ENCODE results near the gene OSBPL10. TPM values are rescaled to one million over a fixed set of nuclear protein-coding genes. Genes with fewer than 3 reads are reported as not detected.

The OSBPL10 gene
- total and polyA plus RNA-seq, 3 donors from 2014 or later = 113 to 175 (median 160) TPM

DNA sequence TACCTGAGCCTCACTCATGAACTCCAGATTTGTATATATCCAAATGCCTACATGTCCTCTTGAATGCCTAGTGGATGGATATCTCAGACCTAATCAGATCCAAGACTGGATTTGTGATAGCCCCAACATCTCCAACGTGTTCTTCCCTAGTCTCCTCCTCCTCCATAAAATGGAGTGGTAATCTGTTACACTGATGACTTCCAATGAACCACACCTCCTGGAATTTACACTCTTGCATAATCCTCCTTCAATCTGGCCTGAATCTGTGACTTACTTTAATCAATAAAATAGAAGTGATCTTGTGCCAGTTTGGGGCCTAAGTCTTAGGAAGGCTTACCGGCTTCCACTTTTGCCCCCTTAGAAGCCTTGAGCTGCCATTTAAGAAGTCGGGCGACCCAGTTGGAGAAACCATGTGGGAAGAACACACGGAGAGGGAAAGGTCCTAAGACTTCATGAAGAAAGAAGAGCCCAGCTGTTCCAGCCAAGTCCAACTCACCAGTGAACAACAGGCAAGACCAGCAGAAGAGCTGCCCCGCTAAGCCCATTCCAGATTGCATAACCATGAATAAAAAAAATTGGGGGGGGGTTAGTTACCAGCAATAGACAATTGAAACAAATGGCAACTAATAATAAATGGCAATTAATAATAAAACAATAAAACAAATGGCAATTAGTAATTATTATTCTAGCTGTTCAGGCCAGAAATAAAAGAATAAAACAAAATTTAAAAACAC, 284.1 kb downstream of the OSBPL10 start:
- WGBS, 2 donors = 94% methylated on average over 6 of the region's 6 CpGs
- no peaks in the 10 kb centered on the region for H3K4me1 ChIP-seq
- no peak for DNase-seq
- intact Hi-C loops (cut with DNase I; ENCODE audit: low total_unique reads) = no loop called here
- TF ChIP-seq POLR2A (IDR thresholded peaks at IDR 0.05) = no peak
- TF ChIP-seq, protein P1, sequence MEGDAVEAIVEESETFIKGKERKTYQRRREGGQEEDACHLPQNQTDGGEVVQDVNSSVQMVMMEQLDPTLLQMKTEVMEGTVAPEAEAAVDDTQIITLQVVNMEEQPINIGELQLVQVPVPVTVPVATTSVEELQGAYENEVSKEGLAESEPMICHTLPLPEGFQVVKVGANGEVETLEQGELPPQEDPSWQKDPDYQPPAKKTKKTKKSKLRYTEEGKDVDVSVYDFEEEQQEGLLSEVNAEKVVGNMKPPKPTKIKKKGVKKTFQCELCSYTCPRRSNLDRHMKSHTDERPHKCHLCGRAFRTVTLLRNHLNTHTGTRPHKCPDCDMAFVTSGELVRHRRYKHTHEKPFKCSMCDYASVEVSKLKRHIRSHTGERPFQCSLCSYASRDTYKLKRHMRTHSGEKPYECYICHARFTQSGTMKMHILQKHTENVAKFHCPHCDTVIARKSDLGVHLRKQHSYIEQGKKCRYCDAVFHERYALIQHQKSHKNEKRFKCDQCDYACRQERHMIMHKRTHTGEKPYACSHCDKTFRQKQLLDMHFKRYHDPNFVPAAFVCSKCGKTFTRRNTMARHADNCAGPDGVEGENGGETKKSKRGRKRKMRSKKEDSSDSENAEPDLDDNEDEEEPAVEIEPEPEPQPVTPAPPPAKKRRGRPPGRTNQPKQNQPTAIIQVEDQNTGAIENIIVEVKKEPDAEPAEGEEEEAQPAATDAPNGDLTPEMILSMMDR (IDR thresholded peaks at IDR 0.05) = no peak
- no peak overlapping the region for H3K4me3 ChIP-seq
- no peaks in the 10 kb centered on the region for H3K9me3 ChIP-seq
- H3K27ac ChIP-seq = no peak overlapping the region
- H3K27me3 ChIP-seq = no peaks in the 10 kb centered on the region
- no peaks in the 10 kb centered on the region for H3K36me3 ChIP-seq (ENCODE audit: low read depth, missing control alignments)

DNA sequence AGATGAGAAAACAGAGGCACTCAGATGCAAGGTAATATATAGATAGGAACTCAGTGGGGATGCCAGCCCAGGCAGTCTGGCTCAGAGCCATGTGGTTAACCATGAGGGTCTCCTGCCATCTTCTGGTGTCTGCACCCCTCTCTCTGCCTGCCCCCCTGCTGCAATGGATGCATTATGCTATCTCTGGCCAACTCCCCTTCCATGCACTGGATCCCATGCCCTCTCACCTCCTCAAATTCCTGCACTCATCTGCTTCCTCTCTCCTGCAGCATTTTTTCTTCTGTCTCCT, 285.1 kb downstream of the OSBPL10 start:
- no peak for TF ChIP-seq POLR2A (IDR thresholded peaks at IDR 0.05)
- TF ChIP-seq, protein P1 (IDR thresholded peaks at IDR 0.05) = no peak
- intact Hi-C loops (cut with DNase I; ENCODE audit: low total_unique reads) = no loop called here
- Histone ChIP-seq H3K27ac (no peak overlapping the region), H3K4me1 (no peaks in the 10 kb centered on the region), H3K9me3 (no peaks in the 10 kb centered on the region), H3K36me3 (ENCODE audit: low read depth, missing control alignments) (no peaks in the 10 kb centered on the region), H3K4me3 (no peak overlapping the region), H3K27me3 (no peaks in the 10 kb centered on the region)
- no peak for DNase-seq

DNA sequence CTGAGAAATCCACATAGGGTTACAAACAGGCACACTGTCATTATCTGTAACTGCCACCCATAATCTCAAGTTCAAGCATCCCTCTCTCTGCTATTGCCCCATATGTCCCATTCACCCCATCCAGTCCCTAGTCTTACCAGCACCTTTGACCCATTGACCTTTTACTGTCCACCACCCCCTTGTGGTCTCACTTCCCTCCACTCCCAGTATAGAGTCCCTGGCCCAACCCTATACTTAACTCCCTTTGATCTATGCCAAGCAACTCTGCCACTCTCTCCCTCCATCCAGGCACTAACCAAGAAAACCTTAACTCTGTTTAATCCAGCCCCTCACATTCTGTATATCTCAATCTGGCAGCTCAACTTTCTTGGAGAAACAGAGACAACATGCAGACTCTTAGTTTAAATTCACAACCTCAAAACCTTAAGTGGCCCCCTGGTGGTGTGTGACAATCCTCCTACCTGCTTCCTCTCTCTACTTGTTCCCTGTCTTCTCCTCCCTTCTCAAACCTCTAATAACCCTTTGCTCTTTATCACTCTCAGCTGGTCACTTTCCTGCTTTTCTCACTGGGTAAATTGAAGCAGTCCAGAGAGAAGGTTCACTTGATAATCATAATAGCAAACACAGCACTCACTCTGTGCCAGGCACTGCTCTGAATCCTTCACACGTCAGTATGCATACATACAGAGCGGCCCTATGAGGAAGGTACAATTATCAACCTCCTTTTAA, 285.6 kb downstream of the OSBPL10 start:
- Histone ChIP-seq H3K27me3 (no peaks in the 10 kb centered on the region), H3K36me3 (ENCODE audit: low read depth, missing control alignments) (no peaks in the 10 kb centered on the region), H3K27ac (no peak overlapping the region), H3K4me1 (no peaks in the 10 kb centered on the region), H3K4me3 (no peak overlapping the region), H3K9me3 (no peaks in the 10 kb centered on the region)
- intact Hi-C loops (cut with DNase I; ENCODE audit: low total_unique reads) = no loop called here
- TF ChIP-seq POLR2A (IDR thresholded peaks at IDR 0.05) = no peak
- TF ChIP-seq, protein P1 (IDR thresholded peaks at IDR 0.05) = no peak
- no peak for DNase-seq
- 90 to 91% methylated on average over 2 of the region's 2 CpGs for WGBS, 2 donors

DNA sequence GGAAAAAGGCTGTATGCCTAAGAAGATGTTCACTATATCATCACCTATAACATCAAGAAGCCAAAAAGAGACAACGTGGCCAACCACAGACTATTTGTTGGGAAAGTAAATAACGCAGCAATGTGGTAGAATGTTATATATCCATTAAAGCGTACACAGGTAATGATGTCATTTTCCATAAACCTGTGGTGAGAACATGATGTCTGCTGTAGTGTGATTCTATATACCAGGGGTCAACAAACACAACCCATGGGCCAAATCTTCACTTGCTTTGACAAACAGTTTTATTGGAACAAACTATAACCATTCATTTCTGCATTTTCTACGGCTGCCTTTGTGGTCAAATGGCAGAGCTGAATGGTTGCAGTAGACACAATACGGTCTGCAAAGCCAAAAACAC, 287.7 kb downstream of the OSBPL10 start:
- Histone ChIP-seq H3K27me3 (no peaks in the 10 kb centered on the region), H3K4me3 (no peak overlapping the region), H3K36me3 (ENCODE audit: low read depth, missing control alignments) (no peaks in the 10 kb centered on the region), H3K27ac (no peak overlapping the region), H3K4me1 (no peaks in the 10 kb centered on the region), H3K9me3 (no peaks in the 10 kb centered on the region)
- 87 to 92% methylated on average over 5 of the region's 5 CpGs for WGBS, 2 donors
- no peak for DNase-seq
- TF ChIP-seq POLR2A (IDR thresholded peaks at IDR 0.05) = no peak
- TF ChIP-seq, protein P1 (IDR thresholded peaks at IDR 0.05) = no peak
- intact Hi-C loops (cut with DNase I; ENCODE audit: low total_unique reads) = no loop called here

DNA sequence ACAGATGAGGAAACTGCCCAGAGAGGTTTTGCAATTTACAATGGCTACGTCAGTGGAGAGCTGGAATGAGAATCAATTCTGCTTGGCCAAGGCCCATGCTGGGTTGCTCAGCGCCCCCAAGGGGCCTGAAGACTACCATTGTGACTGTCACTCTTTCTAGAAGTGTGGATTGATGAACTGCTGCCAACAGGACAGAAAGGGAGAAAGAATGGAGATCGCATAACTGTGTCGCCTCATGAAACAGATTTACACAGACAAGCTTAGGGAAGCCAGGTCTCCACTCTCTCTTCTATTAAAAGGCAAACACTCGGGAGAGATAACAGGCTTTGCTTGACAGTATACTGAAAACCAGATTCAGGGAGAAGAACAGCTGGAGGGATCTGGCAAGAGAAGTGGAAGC, 288.3 kb downstream of the OSBPL10 start:
- no peak for TF ChIP-seq POLR2A (IDR thresholded peaks at IDR 0.05)
- TF ChIP-seq, protein P1 (IDR thresholded peaks at IDR 0.05) = no peak
- no peak for DNase-seq
- intact Hi-C loops (cut with DNase I; ENCODE audit: low total_unique reads) = no loop called here
- no peak overlapping the region for H3K4me3 ChIP-seq
- WGBS, 2 donors = 77% methylated on average over 5 of the region's 5 CpGs
- no peaks in the 10 kb centered on the region for H3K36me3 ChIP-seq (ENCODE audit: low read depth, missing control alignments)
- H3K9me3 ChIP-seq = no peaks in the 10 kb centered on the region
- no peak overlapping the region for H3K27ac ChIP-seq
- no peaks in the 10 kb centered on the region for H3K4me1 ChIP-seq
- H3K27me3 ChIP-seq = no peaks in the 10 kb centered on the region
